GM19397 (cell line): ENCODE data around the gene TRIM25.
A peak's percentile ranks its signal among the peaks of the same experiment; 100 is the strongest.
"Not testable (repeated sequence)": the region's sequence is repeated elsewhere in the genome, so short reads cannot be mapped to it uniquely, and the experiment has no call there.

Source experiments
- ATAC-seq: cut with Tn5 transposase; IDR thresholded peaks from one replicate; pipeline ENCODE4 v1.9.1; 2021; ENCODE audit warnings: mild to moderate bottlenecking, moderate library complexity; ENCODE audit not compliant: unreplicated experiment

The TRIM25 gene, protein sequence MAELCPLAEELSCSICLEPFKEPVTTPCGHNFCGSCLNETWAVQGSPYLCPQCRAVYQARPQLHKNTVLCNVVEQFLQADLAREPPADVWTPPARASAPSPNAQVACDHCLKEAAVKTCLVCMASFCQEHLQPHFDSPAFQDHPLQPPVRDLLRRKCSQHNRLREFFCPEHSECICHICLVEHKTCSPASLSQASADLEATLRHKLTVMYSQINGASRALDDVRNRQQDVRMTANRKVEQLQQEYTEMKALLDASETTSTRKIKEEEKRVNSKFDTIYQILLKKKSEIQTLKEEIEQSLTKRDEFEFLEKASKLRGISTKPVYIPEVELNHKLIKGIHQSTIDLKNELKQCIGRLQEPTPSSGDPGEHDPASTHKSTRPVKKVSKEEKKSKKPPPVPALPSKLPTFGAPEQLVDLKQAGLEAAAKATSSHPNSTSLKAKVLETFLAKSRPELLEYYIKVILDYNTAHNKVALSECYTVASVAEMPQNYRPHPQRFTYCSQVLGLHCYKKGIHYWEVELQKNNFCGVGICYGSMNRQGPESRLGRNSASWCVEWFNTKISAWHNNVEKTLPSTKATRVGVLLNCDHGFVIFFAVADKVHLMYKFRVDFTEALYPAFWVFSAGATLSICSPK

DNA sequence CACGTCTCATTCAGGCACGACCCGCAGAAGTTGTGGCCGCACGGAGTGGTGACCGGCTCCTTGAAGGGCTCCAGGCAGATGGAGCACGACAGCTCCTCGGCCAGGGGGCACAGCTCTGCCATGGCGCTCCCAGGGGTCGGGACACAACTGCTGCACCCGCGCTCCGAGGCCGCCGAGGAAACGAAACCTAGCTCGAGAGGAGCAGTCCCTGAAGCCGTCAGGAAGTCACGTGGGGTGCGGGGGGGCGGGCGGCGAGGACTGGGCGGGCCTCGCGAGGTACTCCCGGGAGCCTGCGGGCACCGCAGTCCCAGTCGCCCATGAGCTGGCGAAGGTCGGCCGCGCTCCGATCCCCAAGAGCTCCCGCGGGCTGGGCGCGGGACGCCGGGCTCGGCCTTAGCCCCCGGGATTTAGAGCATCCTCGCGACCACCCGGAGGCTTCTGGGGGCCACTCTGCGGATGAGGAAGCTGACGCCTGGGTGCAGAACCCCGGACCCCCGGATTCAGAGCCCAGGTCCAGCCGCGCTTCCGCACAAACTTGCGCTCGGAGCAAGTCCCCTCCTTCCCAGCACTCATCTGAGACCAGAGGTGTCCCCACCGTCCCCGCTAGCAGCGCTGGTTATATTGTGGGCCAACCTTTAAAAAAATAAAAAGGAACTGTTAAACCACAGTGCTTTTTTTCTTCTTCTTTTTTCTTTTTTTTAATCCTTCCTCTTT, at the start of gene TRIM25:
Gene TRIM25 (minus strand): TSS at position 183 of the 714 bp plus-strand sequence. CDS start 61 bp downstream, at position 122.
- peak; percentile 77 for ATAC-seq

DNA sequence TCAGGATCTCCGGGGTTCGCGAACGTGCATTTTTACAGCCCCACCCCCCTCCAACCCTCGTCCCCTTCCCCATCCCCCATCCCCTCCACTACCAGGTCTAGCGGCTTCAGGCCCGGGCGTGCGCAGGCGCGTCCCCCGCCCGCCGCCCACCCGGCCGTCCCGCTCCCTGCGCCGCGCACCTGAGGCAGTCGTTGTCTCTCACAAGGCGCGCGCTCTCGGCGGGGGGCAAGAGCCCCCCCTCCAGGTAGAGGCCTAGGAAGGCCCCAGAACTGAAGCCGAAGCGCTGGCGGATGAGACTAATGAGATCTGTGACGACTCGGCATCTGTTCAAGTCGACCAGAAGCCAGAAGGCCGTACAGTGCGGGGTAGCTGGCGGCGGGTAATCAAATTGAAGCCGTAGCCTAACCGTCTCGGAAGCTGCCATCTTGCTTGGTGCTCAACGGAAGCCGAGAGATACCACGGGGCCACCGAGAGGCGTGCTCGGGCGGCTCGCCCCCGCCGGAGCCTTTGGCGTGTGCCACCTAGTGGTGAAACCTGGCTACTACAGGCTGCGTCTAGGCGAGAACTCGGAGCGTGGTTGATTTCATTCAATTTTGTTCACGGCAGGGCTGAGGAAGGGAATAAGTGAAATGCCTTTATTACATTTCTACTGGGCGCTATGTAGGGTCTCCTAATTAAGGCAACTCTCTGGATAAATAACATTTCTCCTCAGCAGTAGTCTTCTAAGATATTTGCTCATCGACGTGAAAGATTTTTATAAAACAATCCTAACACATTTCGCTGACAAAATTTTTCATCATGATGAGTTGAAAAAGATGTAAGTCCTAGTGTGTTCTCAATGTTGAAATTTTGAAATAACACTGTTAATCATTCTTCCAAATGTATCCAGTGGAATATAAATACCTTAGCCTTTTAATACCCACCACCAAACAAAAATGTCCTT, 47.0 kb upstream of the TRIM25 start, which contains the start of gene COIL:
Gene COIL (minus strand): TSS at position 455 of the 943 bp plus-strand sequence. CDS start 31 bp downstream, at position 424.
- peak; percentile 97 for ATAC-seq

DNA sequence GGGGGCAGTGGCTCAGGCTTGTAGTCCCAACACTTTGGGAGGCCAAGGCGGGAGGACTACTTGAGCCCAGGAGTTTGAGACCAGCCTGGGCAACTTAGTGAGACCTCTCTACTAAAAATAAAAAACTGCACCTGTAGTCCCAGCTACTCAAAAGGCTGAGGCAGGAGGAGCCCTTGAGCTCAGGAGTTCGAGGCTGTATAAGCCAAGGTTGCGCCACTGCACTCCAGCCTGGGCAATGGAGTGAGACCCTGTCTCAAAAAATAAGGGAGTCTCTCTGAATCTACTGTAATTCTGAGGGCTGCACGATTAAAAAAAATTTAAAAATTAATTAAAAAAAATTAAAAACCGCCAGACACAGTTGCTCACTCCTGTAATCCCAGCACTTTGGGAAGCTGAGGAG, 43.1 kb upstream of the TRIM25 start:
- ATAC-seq = no peak

DNA sequence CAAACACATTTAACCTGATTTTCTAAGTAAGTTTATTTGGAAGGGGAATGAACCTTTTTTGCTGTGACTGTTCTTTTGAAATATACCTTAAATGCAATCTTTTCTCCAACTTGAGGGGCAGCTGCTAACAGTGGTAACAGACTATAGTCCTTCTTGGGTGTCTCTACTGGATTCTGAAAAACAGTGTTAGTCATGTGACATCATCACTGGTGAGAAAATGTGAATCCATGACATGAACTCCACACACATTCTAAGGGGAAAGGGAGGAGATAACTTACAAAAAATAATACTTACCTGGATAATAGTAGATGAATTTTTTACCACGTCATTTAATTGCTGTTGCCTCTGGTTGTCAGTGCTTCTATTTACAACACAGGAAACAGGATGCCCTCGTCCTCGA, 35.7 kb upstream of the TRIM25 start:
- ATAC-seq = no peak

DNA sequence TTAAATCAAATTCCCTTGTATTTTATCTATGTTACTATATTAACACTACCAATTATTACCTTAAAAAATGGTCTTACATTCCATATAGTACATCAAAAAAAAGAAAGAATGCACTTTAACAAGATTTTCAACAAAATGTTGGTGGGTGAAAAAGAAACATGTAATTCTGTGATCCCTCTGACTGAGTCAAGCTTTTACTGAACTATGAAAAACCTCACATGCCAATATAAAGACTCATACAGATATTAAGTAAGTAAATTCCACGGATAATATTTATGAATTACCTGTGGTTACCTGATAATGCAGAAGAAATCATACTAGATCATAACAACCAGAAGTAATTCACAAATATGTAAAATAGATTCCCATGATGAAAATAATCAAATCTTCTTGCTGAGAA, 34.6 kb upstream of the TRIM25 start:
- ATAC-seq = no peak

DNA sequence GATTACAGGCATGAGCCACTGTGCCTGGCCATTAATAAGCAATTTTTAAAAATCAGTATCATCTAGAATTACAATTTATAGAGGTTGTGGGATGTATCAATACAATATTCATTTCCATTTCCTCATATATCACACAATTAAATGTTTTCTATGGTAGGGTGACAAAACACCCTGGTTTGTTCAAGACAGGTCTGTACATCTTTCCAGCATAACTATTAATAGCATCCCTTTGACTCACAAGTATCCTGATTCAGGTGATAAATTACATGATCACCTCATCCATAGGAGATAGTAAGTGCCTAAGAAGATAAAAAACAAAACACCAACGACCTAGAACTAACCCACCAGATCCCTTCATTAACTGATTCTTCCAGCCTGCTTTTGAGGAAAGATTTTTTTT, 33.9 kb upstream of the TRIM25 start:
- ATAC-seq = no peak

DNA sequence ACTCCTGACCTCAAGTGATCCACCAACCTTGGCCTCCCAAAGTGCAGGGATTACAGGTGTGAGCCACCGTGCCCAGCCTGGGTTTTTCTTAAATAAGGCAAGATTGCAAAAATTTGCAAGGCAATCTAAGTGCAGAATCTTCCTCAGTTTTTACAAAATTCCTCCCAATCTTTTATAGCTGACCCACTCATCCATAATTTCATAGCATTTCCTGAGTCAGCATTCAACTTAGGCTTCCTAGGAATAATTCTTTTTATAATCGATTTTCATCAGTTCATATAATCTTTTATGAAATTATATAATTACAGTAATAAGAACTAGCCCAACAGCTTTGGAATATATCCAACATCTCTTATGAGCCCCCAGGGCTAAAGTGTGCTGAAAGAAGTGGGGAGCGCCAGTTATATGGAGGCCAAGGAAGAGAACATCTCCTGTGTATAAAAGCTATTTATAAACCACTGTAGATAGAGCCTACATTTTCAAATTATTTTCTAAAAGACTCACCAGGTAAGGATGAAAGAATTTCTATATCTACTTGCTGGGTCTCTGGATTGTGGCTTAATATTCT, 32.2 kb upstream of the TRIM25 start:
- no peak for ATAC-seq

DNA sequence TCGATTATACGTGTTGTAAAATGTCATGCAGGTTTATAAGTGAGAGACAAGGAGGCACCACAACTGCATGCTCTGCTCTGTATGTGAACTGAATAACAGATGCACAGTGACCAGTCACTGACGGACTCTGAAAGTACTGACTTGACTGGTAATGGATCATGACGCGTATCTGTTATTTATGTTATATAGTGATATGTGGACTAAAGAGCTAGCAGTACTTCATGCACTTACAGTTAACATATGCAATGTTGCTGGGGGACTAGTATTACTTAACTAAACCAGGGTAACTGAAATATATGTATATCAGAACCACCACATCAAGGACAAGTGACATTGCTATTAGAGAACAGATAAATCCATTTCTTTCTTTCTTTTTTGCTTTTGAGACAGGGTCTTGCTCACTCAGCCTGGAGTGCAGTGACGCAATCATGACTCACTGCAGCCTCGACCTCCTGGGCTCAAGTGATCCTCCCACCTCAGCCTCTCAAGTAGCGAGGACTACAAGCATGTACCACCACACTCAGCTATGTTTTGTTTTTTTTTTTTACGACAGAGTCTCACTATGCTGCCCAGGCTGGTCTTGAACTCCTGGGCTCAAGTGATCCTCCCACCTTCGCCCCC, 29.8 kb upstream of the TRIM25 start:
- no peak for ATAC-seq

DNA sequence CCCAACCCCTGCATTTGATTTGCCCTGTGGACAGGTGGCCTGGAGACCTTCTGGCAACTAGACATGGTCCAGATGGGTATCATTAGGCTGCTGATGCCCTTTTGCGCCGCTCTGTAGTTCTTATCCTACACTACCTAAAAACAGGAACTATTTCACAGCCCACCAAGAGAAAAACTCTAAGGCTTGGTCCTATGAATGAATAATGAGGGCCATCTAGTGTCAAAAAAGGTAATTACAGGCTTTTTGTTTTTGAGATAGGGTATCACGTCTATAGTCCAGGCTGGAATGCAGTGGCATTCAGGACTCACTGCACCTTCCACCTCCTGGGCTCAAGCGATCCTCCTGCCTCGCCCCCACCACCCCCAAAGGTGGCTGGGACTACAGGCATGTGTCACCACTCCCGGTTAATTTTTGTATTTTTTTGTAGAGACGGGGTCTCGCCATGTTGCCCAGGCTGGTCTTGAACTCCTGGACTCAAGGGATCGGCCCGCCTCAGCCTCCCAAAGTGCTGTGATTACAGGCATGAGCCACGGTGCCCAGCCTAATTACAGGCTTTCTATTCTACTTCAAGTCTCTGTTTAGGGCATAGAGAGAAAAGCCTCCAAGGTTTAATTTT, 26.1 kb upstream of the TRIM25 start:
- no peak for ATAC-seq

DNA sequence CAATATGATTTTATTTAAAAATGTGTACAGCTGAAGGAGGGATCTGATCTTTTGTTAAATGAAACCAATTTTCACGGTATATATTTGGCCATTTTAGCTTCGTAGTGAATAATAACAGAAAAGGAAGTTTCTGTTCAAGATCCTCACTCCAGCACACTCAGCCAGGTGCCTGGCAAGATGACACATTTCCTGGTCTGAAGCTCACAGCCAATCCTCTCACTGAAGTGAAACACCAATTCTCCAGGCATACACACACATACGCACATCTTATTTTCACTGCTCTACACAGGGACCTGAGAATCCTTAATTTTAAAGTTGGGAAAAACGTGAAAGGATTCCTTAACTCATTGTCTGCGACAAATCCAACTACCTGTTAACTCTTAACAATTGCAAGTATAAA, 24.4 kb upstream of the TRIM25 start:
- ATAC-seq = not testable (repeated sequence)

DNA sequence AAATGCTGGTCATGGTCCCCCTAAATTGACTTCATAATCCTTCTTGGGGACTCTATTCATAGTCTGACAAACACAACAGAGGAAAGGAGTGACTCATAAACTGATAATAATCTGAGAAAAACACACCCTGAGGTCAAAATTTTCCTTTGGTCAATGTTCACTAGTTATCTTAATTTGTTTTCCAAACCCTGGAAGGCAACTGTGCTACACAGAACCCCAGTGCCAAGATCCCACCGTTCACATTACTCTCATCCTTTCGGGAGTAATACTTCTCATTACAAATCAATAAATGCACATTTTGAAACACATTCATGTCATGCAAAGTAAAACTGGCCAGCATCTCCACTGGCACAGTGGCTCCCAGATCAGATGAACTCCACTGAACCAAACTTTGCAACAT, 23.8 kb upstream of the TRIM25 start:
- ATAC-seq = no peak

DNA sequence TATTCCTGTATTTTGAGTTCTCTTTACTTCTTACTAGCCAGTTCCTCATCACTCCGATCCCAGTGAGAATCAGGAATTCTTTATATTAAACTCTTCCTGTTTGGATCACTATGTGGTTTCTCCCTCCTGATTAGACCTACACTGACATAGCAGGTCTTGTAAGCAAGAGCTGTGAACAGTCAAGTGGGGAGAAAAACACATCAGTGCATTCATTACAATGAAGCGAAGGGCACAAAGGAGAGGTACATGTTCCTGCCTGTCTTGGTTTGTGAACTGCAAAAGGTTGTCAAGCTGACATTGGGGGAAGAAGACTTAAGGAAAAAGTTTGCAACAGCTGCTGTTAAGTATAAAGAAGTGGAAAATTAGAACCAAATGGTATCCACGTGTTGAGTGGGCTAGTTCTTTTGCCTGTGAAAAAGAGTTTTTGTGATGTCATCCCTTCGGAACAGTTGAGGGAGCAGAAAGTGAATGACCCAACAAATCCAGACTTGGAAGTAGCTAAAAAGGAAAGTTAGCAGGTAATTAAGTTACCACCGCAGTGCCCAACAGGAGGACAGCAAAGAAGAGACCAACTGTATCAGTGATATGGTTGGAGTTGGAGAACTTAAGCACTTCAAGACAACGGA, 23.0 kb upstream of the TRIM25 start:
- ATAC-seq = no peak

DNA sequence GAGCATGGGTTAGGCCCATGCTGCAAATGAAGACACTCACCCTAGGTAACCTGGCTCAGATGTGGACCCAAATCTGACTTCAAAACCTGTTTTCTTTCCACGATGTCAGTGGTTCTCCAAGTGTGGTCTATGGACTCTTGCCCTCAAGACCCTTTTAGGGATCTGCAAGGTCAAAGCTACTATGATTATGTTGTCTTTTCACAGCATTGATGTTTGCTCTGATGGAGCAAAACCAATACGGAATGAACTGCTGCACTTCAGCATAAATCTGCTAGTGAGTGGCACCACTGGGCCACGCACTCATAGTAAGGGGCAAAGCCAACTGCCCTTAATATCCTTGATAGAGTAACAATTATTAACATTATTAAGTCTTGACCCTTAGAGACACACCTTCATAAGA, 21.6 kb upstream of the TRIM25 start:
- ATAC-seq = no peak

DNA sequence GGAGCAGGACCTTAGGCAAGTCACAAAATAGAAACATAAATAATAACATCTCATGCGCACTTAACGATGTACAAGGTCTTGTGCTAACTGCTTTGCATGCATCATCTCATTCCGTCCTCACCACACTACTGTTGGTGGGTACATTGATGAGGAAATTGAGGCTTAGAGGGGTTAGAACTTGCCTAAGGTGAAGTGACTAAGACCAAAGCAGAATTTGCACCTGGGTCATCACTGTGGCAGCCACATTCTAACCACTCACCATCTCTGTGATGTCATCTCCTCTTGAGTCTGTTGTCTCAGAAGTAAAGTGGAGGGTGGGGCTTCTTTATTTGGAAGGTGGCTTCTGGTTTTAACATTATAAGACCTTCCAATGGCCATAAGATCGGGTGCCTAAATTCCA, 20.4 kb upstream of the TRIM25 start:
- no peak for ATAC-seq

DNA sequence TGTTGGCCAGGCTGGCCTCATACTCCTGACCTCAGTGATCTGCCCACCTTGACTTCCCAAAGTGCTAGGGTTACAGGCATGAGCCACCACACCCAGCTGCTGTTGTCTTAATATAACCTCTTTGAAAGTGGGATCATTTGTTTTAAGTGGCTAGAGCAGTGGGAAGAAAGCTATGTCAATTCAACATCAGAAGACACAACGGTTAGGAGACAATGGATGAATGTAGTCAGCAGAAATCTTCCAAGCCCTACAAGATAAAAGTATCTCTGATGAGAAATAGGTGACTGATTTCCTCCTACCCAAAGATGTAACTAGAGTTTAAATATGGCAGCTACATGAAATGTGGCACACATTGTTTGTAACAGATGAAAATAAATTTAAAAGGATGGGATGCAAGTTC, 20.0 kb upstream of the TRIM25 start:
- ATAC-seq = no peak

DNA sequence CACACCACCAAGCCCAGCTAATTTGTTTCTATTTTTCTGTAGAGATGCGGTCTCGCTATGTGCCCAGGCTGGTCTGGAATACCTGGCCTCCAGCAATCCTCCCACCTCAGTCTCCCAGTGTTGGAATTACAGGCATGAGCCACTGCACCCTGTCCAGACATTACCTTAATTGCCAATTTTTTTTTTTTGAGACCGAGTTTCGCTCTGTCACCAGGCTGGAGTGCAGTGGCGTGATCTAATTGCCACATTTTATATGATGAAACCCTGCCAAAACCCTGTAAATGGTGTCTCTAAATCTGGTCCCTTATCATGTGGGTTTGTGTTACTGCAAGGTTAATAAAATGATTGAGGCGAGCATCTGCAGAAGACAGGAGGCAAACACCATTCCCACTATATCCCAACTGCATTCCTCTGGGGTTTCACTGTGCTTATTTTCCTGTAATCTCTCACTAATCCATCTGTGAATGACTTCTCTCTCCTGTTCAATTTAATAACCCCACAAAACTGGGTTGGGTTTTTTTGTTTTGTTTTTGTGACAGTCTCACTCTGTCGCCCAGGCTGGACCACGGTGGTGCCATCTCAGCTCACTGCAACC, 19.4 kb upstream of the TRIM25 start:
- no peak for ATAC-seq

DNA sequence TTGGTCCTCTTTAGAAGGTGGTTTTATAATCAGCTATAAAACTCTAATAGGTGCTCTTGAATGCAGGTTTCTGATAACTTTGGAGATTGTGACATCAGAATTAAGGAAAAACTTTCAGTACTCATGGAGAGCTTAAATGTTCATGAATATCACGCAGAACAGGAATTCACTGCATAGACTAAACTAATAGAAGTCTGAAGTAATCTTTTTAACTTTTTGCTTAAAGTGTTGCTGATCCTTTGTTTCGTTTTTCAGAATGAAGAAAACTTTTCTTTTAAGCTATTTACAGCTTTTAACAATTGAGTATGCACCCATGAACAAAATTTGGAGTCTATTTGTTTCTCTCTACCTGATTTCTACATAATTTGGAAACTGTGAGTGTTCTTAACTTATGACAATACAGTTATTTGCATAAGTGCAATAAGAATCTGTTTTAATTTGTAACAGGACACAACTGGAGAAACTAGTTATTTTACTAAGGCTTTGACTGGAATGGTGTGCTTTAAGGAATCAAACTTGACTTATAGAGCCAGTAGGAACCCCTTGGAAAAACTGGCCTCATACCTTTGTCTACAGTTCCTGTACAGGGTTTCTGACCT, 17.0 kb upstream of the TRIM25 start:
- no peak for ATAC-seq

DNA sequence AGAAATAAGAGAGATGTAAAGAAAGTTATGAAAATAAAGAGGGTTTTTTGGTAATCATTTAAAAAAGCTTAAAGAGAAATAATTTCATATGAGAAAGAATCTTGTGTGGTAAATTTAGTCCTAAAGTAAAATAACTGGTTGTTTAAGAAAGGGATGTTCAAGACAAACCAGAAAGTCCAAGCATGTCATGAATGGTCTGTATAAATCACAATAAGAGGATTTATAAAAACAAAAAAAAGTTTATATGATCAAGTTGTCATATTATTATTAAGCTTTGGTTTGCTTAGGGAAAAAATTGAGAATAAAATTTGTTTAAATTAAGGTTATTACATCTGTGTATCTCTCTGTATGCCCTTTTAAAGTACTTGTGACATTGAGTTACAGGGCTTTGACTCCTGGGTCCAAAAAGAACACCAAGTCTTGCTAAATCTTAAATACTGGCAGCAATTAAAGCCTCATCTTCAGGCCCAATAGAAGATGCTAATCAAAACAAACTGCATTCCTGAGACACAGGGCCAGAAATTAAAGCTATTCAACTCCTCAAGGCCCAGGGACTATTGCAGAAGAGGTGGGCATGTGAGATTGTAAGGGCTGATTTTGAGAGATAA, 15.6 kb upstream of the TRIM25 start:
- no peak for ATAC-seq
